Right ventricle myocardium inferior (tissue), 1 donor: Measurements from ENCODE around the gene KIAA0825. TPM values are rescaled to one million over a fixed set of nuclear protein-coding genes. Genes with fewer than 3 reads are reported as not detected.

Source experiments
- ATAC-seq: fragments of 200-7000 bp; cut with Tn5 transposase; one replicate; pipeline ENCODE4 v1.9.1; 2020; ENCODE audit warnings: mild to moderate bottlenecking, moderate library complexity
- DNase-seq: peaks from one replicate; pipeline ENCODE4 v3.0.0; 2021; ENCODE audit errors: missing footprints
- intact Hi-C: fragments of 100-400 bp; cut with DNase I; formaldehyde crosslinking; loops from one replicate; pipeline ENCODE4 v1.11.0; 2022
- total RNA-seq: library from RNA; stranded (reverse); fragmentation: NEBNext Ultra II Directional; extraction: Animal tissue kit (Norgen Biotek cat#: 25700); gene quantifications from one replicate; pipeline ENCODE4 v1.2.1, GENCODE V29; 2021
- donor health status: DM: no; HTN: yes; CAD: no; lungs with severe emphysema.

The KIAA0825 gene
- total RNA-seq, 1 donor from 2014 or later: 2.2 TPM

- no peak for DNase-seq
- intact Hi-C loops: no loop called here
- no peak for ATAC-seq
Measured at GRCh38 chr5:94396687-94397086, 221.7 kb downstream of the KIAA0825 start.

GRCh38 chr5:94395468-94395867 lies 222.9 kb downstream of the KIAA0825 start:
- intact Hi-C loops: no loop called here
- ATAC-seq: no peak
- DNase-seq: no peak

GRCh38 chr5:94391996-94392395 lies 226.4 kb downstream of the KIAA0825 start:
- no peak for ATAC-seq
- intact Hi-C loops: no loop called here
- no peak for DNase-seq

- intact Hi-C loops: no loop called here
- DNase-seq (no peak), ATAC-seq (no peak)
Measured at GRCh38 chr5:94389515-94389899, 228.9 kb downstream of the KIAA0825 start.

GRCh38 chr5:94388773-94389514 lies 229.5 kb downstream of the KIAA0825 start:
- ATAC-seq (no peak), DNase-seq (no peak)
- intact Hi-C loops: no loop called here

- no peak for DNase-seq
- ATAC-seq: no peak
- intact Hi-C loops: no loop called here
Measured at GRCh38 chr5:94385767-94386166, 232.6 kb downstream of the KIAA0825 start.

GRCh38 chr5:94378062-94378461 lies 240.3 kb downstream of the KIAA0825 start:
- ATAC-seq (no peak), DNase-seq (no peak)
- intact Hi-C loops: no loop called here

GRCh38 chr5:94376672-94377345 lies 241.6 kb downstream of the KIAA0825 start:
- DNase-seq (no peak), ATAC-seq (no peak)
- intact Hi-C loops: no loop called here

- intact Hi-C loops: no loop called here
- ATAC-seq (no peak), DNase-seq (no peak)
Measured at GRCh38 chr5:94375801-94376200, 242.6 kb downstream of the KIAA0825 start.

GRCh38 chr5:94374336-94374735 lies 244.1 kb downstream of the KIAA0825 start:
- ATAC-seq: no peak
- intact Hi-C loops: no loop called here
- no peak for DNase-seq

GRCh38 chr5:94367900-94368299 lies 250.5 kb downstream of the KIAA0825 start:
- no peak for DNase-seq
- intact Hi-C loops: no loop called here
- no peak for ATAC-seq

- no peak for ATAC-seq
- intact Hi-C loops: no loop called here
- no peak for DNase-seq
Measured at GRCh38 chr5:94366811-94367210, 251.6 kb downstream of the KIAA0825 start.

GRCh38 chr5:94362857-94363256 lies 255.5 kb downstream of the KIAA0825 start:
- DNase-seq: no peak
- intact Hi-C loops: no loop called here
- no peak for ATAC-seq

- ATAC-seq: no peak
- no peak for DNase-seq
- intact Hi-C loops: no loop called here
Measured at GRCh38 chr5:94361832-94362796, 256.3 kb downstream of the KIAA0825 start.

GRCh38 chr5:94361161-94361560 lies 257.2 kb downstream of the KIAA0825 start:
- ATAC-seq (no peak), DNase-seq (no peak)
- intact Hi-C loops: no loop called here

GRCh38 chr5:94360382-94361130 lies 257.8 kb downstream of the KIAA0825 start:
- ATAC-seq (peak; percentile 65), DNase-seq (no peak)
- intact Hi-C loops: no loop called here

- intact Hi-C loops: no loop called here
- ATAC-seq: peak; percentile 46
- DNase-seq: no peak
Measured at GRCh38 chr5:94359880-94360279, 258.5 kb downstream of the KIAA0825 start.

- ATAC-seq (no peak), DNase-seq (no peak)
- intact Hi-C loops: no loop called here
Measured at GRCh38 chr5:94355811-94356210, 262.6 kb downstream of the KIAA0825 start.
